NCI-H460 (cell line): ENCODE results near the gene PTX4. TPM values are rescaled to one million over a fixed set of nuclear protein-coding genes. Genes with fewer than 3 reads are reported as not detected.
A peak's percentile ranks its signal among the peaks of the same experiment; 100 is the strongest.

Source experiments
- DNase-seq: peaks from one replicate; pipeline ENCODE4 v3.0.0-alpha.2; 2016; ENCODE audit warnings: low read depth; ENCODE audit errors: extremely low read depth
- total RNA-seq: library from RNA; depleted of rRNA; stranded (reverse); fragments of >200 nt; shearing (Covaris generic); gene quantifications from 2 replicates; pipeline ENCODE4 v1.2.3, GENCODE V29; 2014

Gene PTX4
- total RNA-seq, 1 experiment from 2014 or later: 0.15 TPM

- DNase-seq: no peak
Measured at GRCh38 chr16:1502092-1503004, 13.6 kb upstream of the PTX4 start.

GRCh38 chr16:1501630-1502029, 12.9 kb upstream of the PTX4 start:
- no peak for DNase-seq

- DNase-seq: no peak
Measured at GRCh38 chr16:1500465-1501150, 11.9 kb upstream of the PTX4 start.

GRCh38 chr16:1499756-1500464, 11.2 kb upstream of the PTX4 start:
- DNase-seq: no peak

- DNase-seq: no peak
Measured at GRCh38 chr16:1498899-1499676, 10.3 kb upstream of the PTX4 start.

GRCh38 chr16:1497014-1497598, 8.4 kb upstream of the PTX4 start:
- no peak for DNase-seq

- no peak for DNase-seq
Measured at GRCh38 chr16:1496464-1496863, 7.7 kb upstream of the PTX4 start.

- DNase-seq: no peak
Measured at GRCh38 chr16:1495889-1496262, 7.1 kb upstream of the PTX4 start.

GRCh38 chr16:1495211-1495888, 6.6 kb upstream of the PTX4 start:
- DNase-seq: no peak

- no peak for DNase-seq
Measured at GRCh38 chr16:1494711-1495110, 6.0 kb upstream of the PTX4 start.

- peak; percentile 53 for DNase-seq
Measured at GRCh38 chr16:1494129-1494640, 5.4 kb upstream of the PTX4 start.

GRCh38 chr16:1493746-1494094, 5.0 kb upstream of the PTX4 start:
- no peak for DNase-seq

- DNase-seq: peak; percentile 69
Measured at GRCh38 chr16:1492923-1493745, 4.4 kb upstream of the PTX4 start, which contains the start of gene TELO2. Gene TELO2, plus strand, starts transcription at chr16:1493360. Its CDS starts 922 bp downstream, at chr16:1494282.

- no peak for DNase-seq
Measured at GRCh38 chr16:1492082-1492922, 3.6 kb upstream of the PTX4 start.

- no peak for DNase-seq
Measured at GRCh38 chr16:1491327-1491726, 2.6 kb upstream of the PTX4 start.

GRCh38 chr16:1489077-1489476, 333 bp upstream of the PTX4 start:
- no peak for DNase-seq

GRCh38 chr16:1488054-1488601, 616 bp downstream of the PTX4 start:
- DNase-seq: no peak
